T-helper 1 cell treated with Interleukin-12 subunit alpha and Interleukin-12 subunit beta and Interleukin-4 antibody, amounts not matched to agents 30 μg/mL and 1 μg/mL, for 36 hours (primary cell): ENCODE data around the gene NMT2.

Source experiments
- H3K27ac Mint-ChIP-seq: one replicate; pipeline ENCODE4 v1.8.0; 2021; ENCODE audit warnings: mild to moderate bottlenecking, mixed read lengths
- H3K27me3 Mint-ChIP-seq: one replicate; pipeline ENCODE4 v1.8.0; 2021; ENCODE audit warnings: low read depth, mixed read lengths
- H3K36me3 Mint-ChIP-seq: one replicate; pipeline ENCODE4 v1.8.0; 2021; ENCODE audit warnings: low read depth, mixed read lengths
- H3K4me1 Mint-ChIP-seq: one replicate; pipeline ENCODE4 v1.8.0; 2021; ENCODE audit warnings: low read depth, mixed read lengths
- H3K4me3 Mint-ChIP-seq: one replicate; pipeline ENCODE4 v1.8.0; 2021; ENCODE audit warnings: mild to moderate bottlenecking, moderate library complexity, mixed read lengths
- H3K9me3 Mint-ChIP-seq: one replicate; pipeline ENCODE4 v1.8.0; 2021; ENCODE audit warnings: mixed read lengths

Gene NMT2

DNA sequence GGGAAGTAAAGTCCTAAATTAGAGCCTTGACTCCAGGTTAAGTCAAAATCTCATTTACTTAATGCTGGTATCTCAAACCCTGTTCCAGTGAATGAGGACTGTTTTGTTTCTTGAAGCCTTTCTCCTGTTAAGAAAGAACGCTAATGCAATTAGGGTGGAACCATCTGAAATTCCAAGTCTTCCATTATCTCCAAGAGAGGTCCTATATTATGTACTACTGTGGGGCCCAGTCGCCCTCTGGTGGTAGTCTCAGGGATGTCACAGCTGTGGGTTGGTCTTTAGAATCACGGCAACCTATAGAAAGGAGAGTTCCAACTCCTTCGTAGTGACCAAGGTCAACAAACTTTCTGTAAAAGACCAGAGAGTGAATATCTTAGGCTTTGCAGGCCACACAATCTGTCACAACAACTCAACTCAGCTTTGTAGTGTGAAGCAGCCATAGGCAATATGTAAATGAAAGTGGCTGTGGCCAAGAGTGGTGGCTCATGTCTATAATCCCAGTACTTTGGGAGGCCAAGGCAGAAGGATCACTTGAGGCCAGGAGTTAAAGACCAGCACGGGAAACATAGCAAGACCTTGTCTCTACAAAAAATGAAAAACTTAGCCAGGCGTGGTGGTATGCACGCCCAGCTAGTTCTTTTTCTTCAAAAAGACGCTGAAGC lies 62.0 kb downstream of the NMT2 start:
- Mint-ChIP-seq H3K4me1 (peaks cover 2% of the 10 kb centered on the region), H3K9me3 (no peaks in the 10 kb centered on the region), H3K27me3 (no peaks in the 10 kb centered on the region), H3K36me3 (peaks cover 20% of the 10 kb centered on the region), H3K4me3 (no peak overlapping the region), H3K27ac (no peak overlapping the region)

- no peak overlapping the region for H3K4me3 Mint-ChIP-seq
- H3K9me3 Mint-ChIP-seq, result no peaks in the 10 kb centered on the region
- peaks cover 16% of the 10 kb centered on the region for H3K4me1 Mint-ChIP-seq
- no peak overlapping the region for H3K27ac Mint-ChIP-seq
- H3K27me3 Mint-ChIP-seq, result no peaks in the 10 kb centered on the region
- H3K36me3 Mint-ChIP-seq, result peaks cover 28% of the 10 kb centered on the region
These were observed 65.0 kb downstream of the NMT2 start for GRCh38 chr10:15103513-15103912.

DNA sequence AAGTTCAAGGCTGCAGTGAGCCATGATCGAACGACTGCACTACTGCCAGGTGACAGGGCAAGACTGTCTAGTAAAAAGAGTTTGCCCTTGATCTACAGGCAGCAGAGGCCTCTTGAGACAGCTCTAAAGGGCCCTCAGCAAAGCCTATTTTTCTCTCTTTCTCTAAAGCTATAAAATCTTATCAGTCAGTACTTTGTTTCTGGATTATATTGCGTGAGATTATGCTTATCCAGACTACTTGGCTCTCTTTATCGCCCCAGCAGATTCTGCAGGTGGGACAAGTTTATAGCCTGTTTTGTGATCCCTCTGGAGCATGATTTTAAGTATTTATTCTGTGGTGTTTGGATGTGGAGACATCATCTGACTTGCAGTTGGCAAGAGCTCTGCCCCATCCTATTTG lies 68.6 kb downstream of the NMT2 start:
- no peaks in the 10 kb centered on the region for H3K9me3 Mint-ChIP-seq
- H3K4me1 Mint-ChIP-seq, result peaks cover 21% of the 10 kb centered on the region
- peaks cover 21% of the 10 kb centered on the region for H3K36me3 Mint-ChIP-seq
- peak overlapping the region; percentile 10 for H3K4me3 Mint-ChIP-seq
- H3K27me3 Mint-ChIP-seq, result peaks cover 2% of the 10 kb centered on the region
- peak overlapping the region; percentile 11 for H3K27ac Mint-ChIP-seq

GRCh38 chr10:15097011-15097812 lies 71.3 kb downstream of the NMT2 start, which contains the start of gene RPP38:
TSS of gene RPP38 (plus strand) at chr10:15097355. CDS start at chr10:15103315, 5,960 bp downstream.
- Mint-ChIP-seq H3K27ac (peak within 1 kb of the TSS; percentile 98), H3K36me3 (peaks cover 15% of the 10 kb centered on the region), H3K4me1 (peaks cover 21% of the 10 kb centered on the region), H3K27me3 (peaks cover 3% of the 10 kb centered on the region), H3K4me3 (peak within 1 kb of the TSS; percentile 99), H3K9me3 (no peaks in the 10 kb centered on the region)

DNA sequence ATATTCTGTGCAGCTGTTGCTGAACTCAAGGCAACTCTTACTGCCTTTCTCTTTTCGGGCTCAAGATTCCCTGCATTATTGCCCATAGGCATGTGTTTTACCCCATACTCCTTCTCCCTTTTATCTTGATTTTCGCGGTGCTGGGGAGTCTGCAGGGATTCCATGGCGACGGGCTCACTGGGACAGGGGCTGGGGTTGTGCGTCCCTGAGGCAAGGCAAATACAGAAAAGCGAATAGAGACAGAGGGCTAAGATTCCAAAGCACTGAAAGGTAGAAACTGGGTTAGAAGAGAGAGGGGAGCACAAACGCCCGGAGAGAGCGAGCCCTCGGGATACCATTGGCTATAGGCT lies 71.9 kb downstream of the NMT2 start:
- Mint-ChIP-seq H3K4me3 (peak overlapping the region; percentile 99), H3K4me1 (peaks cover 21% of the 10 kb centered on the region), H3K27me3 (peaks cover 3% of the 10 kb centered on the region), H3K9me3 (no peaks in the 10 kb centered on the region), H3K36me3 (peaks cover 12% of the 10 kb centered on the region), H3K27ac (peak overlapping the region; percentile 66)

GRCh38 chr10:15092855-15093408 lies 75.6 kb downstream of the NMT2 start:
- Mint-ChIP-seq H3K4me3 (no peak overlapping the region), H3K27me3 (peaks cover 15% of the 10 kb centered on the region), H3K27ac (no peak overlapping the region), H3K9me3 (no peaks in the 10 kb centered on the region), H3K36me3 (no peaks in the 10 kb centered on the region), H3K4me1 (peaks cover 9% of the 10 kb centered on the region)

GRCh38 chr10:15091418-15091817 lies 77.1 kb downstream of the NMT2 start:
- H3K27ac Mint-ChIP-seq, result no peak overlapping the region

GRCh38 chr10:15088428-15089261 lies 79.8 kb downstream of the NMT2 start, which contains the start of gene ACBD7:
TSS of gene ACBD7 (minus strand) at chr10:15088776. CDS start at chr10:15088728, 48 bp downstream.
- peaks cover 17% of the 10 kb centered on the region for H3K27me3 Mint-ChIP-seq
- H3K9me3 Mint-ChIP-seq, result no peaks in the 10 kb centered on the region
- peaks cover 5% of the 10 kb centered on the region for H3K4me1 Mint-ChIP-seq
- H3K4me3 Mint-ChIP-seq, result peak within 1 kb of the TSS; percentile 65
- H3K27ac Mint-ChIP-seq, result no peak within 1 kb of the TSS
- H3K36me3 Mint-ChIP-seq, result no peaks in the 10 kb centered on the region

More at GRCh38 chr10:15091418-15091817, 77.1 kb downstream of the NMT2 start:
- no peaks in the 10 kb centered on the region for H3K9me3 Mint-ChIP-seq
- H3K27me3 Mint-ChIP-seq, result peaks cover 16% of the 10 kb centered on the region
- H3K36me3 Mint-ChIP-seq, result no peaks in the 10 kb centered on the region
- H3K4me1 Mint-ChIP-seq, result peaks cover 2% of the 10 kb centered on the region
- H3K4me3 Mint-ChIP-seq, result no peak overlapping the region

- no peak overlapping the region for H3K27ac Mint-ChIP-seq
- H3K4me1 Mint-ChIP-seq, result peaks cover 5% of the 10 kb centered on the region
- H3K9me3 Mint-ChIP-seq, result no peaks in the 10 kb centered on the region
- H3K27me3 Mint-ChIP-seq, result peaks cover 4% of the 10 kb centered on the region
- no peak overlapping the region for H3K4me3 Mint-ChIP-seq
- H3K36me3 Mint-ChIP-seq, result no peaks in the 10 kb centered on the region
These were observed 84.0 kb downstream of the NMT2 start for GRCh38 chr10:15084502-15084922.

- H3K36me3 Mint-ChIP-seq, result no peaks in the 10 kb centered on the region
- no peak overlapping the region for H3K4me3 Mint-ChIP-seq
- H3K9me3 Mint-ChIP-seq, result no peaks in the 10 kb centered on the region
- H3K27me3 Mint-ChIP-seq, result peaks cover 4% of the 10 kb centered on the region
- H3K27ac Mint-ChIP-seq, result no peak overlapping the region
- H3K4me1 Mint-ChIP-seq, result peaks cover 4% of the 10 kb centered on the region
These were observed 84.6 kb downstream of the NMT2 start for GRCh38 chr10:15083674-15084501.

- Mint-ChIP-seq H3K4me1 (no peaks in the 10 kb centered on the region), H3K4me3 (no peak overlapping the region), H3K27ac (no peak overlapping the region), H3K27me3 (no peaks in the 10 kb centered on the region), H3K36me3 (no peaks in the 10 kb centered on the region), H3K9me3 (no peaks in the 10 kb centered on the region)
These were observed 93.1 kb downstream of the NMT2 start for GRCh38 chr10:15075421-15075820.

GRCh38 chr10:15072358-15072757 lies 96.1 kb downstream of the NMT2 start:
- Mint-ChIP-seq H3K36me3 (no peaks in the 10 kb centered on the region), H3K4me3 (no peak overlapping the region), H3K9me3 (no peaks in the 10 kb centered on the region), H3K27me3 (no peaks in the 10 kb centered on the region), H3K27ac (no peak overlapping the region), H3K4me1 (no peaks in the 10 kb centered on the region)

- no peak overlapping the region for H3K27ac Mint-ChIP-seq
- no peaks in the 10 kb centered on the region for H3K36me3 Mint-ChIP-seq
- no peak overlapping the region for H3K4me3 Mint-ChIP-seq
- H3K9me3 Mint-ChIP-seq, result no peaks in the 10 kb centered on the region
- no peaks in the 10 kb centered on the region for H3K4me1 Mint-ChIP-seq
- H3K27me3 Mint-ChIP-seq, result no peaks in the 10 kb centered on the region
These were observed 99.3 kb downstream of the NMT2 start for GRCh38 chr10:15069230-15069629.
